HepG2 (cell line): Measurements from ENCODE around the gene BBS4. TPM values are rescaled to one million over a fixed set of nuclear protein-coding genes. Genes with fewer than 3 reads are reported as not detected.

Experiments
- ATF5 ChIP-seq: sonication (generic); formaldehyde crosslinking; IDR thresholded peaks from 2 replicates; pipeline ENCODE4 v1.4.0; 2020; ENCODE audit warnings: mild to moderate bottlenecking, low read depth, missing genetic modification reagents
- ATRX ChIP-seq: sonication (generic); formaldehyde crosslinking; IDR thresholded peaks from 2 replicates; pipeline ENCODE4 v1.4.0; 2020; ENCODE audit warnings: missing genetic modification reagents, borderline replicate concordance
- EHMT2 ChIP-seq: fragments of 200-600 bp; sonication (generic); IDR thresholded peaks from 2 replicates; pipeline ENCODE4 v1.7.0; 2017; ENCODE audit warnings: antibody characterized with exemption, low read depth, low read length, borderline replicate concordance
- JUNB ChIP-seq: sonication (generic); formaldehyde crosslinking; IDR thresholded peaks from 2 replicates; pipeline ENCODE4 v1.8.0; 2022; ENCODE audit warnings: missing genetic modification reagents, mild to moderate bottlenecking, borderline replicate concordance
- KLF13 ChIP-seq: sonication (generic); formaldehyde crosslinking; IDR thresholded peaks from 2 replicates; pipeline ENCODE4 v1.4.0; 2020; ENCODE audit warnings: mild to moderate bottlenecking, missing genetic modification reagents
- MNT ChIP-seq: fragments of 450-650 bp; IDR thresholded peaks from 2 replicates; pipeline ENCODE4 v1.6.1; 2016
- MYPOP ChIP-seq: sonication (generic); formaldehyde crosslinking; IDR thresholded peaks from 2 replicates; pipeline ENCODE4 v1.8.1; 2023; ENCODE audit warnings: mild to moderate bottlenecking, moderate library complexity, missing genetic modification reagents
- SPEN ChIP-seq: sonication (generic); formaldehyde crosslinking; IDR thresholded peaks from 2 replicates; pipeline ENCODE4 v1.5.1; 2020; ENCODE audit warnings: low read depth, mild to moderate bottlenecking, missing genetic modification reagents
- TRIM24 ChIP-seq: sonication (generic); formaldehyde crosslinking; IDR thresholded peaks from 2 replicates; pipeline ENCODE4 v1.8.0; 2022; ENCODE audit warnings: mild to moderate bottlenecking, missing genetic modification reagents
- ZNF362 ChIP-seq: sonication (generic); formaldehyde crosslinking; IDR thresholded peaks from 2 replicates; pipeline ENCODE4 v1.4.0; 2020; ENCODE audit warnings: missing genetic modification reagents, mild to moderate bottlenecking, borderline replicate concordance
- ZNF510 ChIP-seq: sonication (generic); formaldehyde crosslinking; IDR thresholded peaks from 2 replicates; pipeline ENCODE4 v1.4.0; 2020; ENCODE audit warnings: low read depth, mild to moderate bottlenecking, missing genetic modification reagents
- ZNF530 ChIP-seq: sonication (generic); formaldehyde crosslinking; IDR thresholded peaks from 2 replicates; pipeline ENCODE4 v1.5.0; 2020; ENCODE audit warnings: low read depth, mild to moderate bottlenecking, missing genetic modification reagents
- ZNF564 ChIP-seq: sonication (generic); formaldehyde crosslinking; IDR thresholded peaks from 2 replicates; pipeline ENCODE4 v1.8.1; 2023; ENCODE audit warnings: mild to moderate bottlenecking, missing genetic modification reagents
- ZNF724P ChIP-seq: sonication (generic); formaldehyde crosslinking; IDR thresholded peaks from 2 replicates; pipeline ENCODE4 v1.8.0; 2022; ENCODE audit warnings: missing genetic modification reagents, borderline replicate concordance
- ZNF766 ChIP-seq: sonication (generic); formaldehyde crosslinking; IDR thresholded peaks from 2 replicates; pipeline ENCODE4 v1.5.0; 2020; ENCODE audit warnings: missing genetic modification reagents, borderline replicate concordance
- ZNF780A ChIP-seq: sonication (generic); formaldehyde crosslinking; IDR thresholded peaks from 2 replicates; pipeline ENCODE4 v1.8.0; 2022; ENCODE audit warnings: mild to moderate bottlenecking, missing genetic modification reagents, moderate library complexity
- polyA plus RNA-seq, 8 experiments: library from polyadenylated mRNA; depleted of rRNA in 3 of 8; stranded (reverse) in 7 of 8; unstranded in 1 of 8; fragments of >200 nt; fragmentation: Illumina TruSeq in 4 of 8; extraction: Trizol in 4 of 8; gene quantifications; 2 replicates each; pipeline versions ENCODE4 v1.2.1 to v1.2.3, GENCODE V29; 2011 to 2016; ENCODE audit warnings: low read depth in 4 of 8, missing spikeins in 1 of 8, mixed read lengths in 1 of 8; ENCODE audit not compliant: insufficient read depth in 1 of 8
- total RNA-seq, 5 experiments: library from RNA; depleted of rRNA; stranded (reverse); fragments of >200 nt; fragmentation: Illumina TruSeq; extraction: Trizol; gene quantifications; 2 replicates each; pipeline ENCODE4 v1.2.3, GENCODE V29; 2016; ENCODE audit warnings: low read depth in 1 of 5
- TF ChIP-seq, protein P1 (sequence below): IDR thresholded peaks from 2 replicates; pipeline ENCODE4 v1.6.1; 2016; ENCODE audit warnings: missing genetic modification reagents, missing compliant biosample characterization
- TF ChIP-seq, protein P2 (sequence below): sonication (generic); formaldehyde crosslinking; IDR thresholded peaks from 2 replicates; pipeline ENCODE4 v1.5.0; 2020; ENCODE audit warnings: missing genetic modification reagents

Gene BBS4
- total and polyA plus RNA-seq, 2 of the 13 experiments (the other 11 are each of a cell fraction or from before 2014, with no cell fraction given), result 16.0 to 21.3 TPM

GRCh38 chr15:72685925-72686794, at the start of gene BBS4, which contains the start of gene HIGD2B (continued):
- TF ChIP-seq MNT (no peak), SPEN (CRISPR knock-in tag) (peak; percentile 65; the same call in 1 of the 2 replicates), ZNF564 (CRISPR knock-in tag) (no peak), ATF5 (CRISPR knock-in tag) (no peak), EHMT2 (no peak), ZNF780A (no peak), ZNF766 (0 out of 2 replicates have a peak, but pooled peaks have one; percentile 8), TRIM24 (CRISPR knock-in tag) (no peak), KLF13 (CRISPR knock-in tag) (no peak), MYPOP (CRISPR knock-in tag) (peak; percentile 51; the same call in 1 of the 2 replicates), ZNF530 (CRISPR knock-in tag) (no peak), ZNF510 (CRISPR knock-in tag) (no peak), ZNF724P (peak; percentile 43; the same call in 1 of the 2 replicates), ZNF362 (peak; percentile 42; the same call in 1 of the 2 replicates), JUNB (CRISPR knock-in tag) (no peak), ATRX (CRISPR knock-in tag) (no peak)
- TF ChIP-seq, protein P1, sequence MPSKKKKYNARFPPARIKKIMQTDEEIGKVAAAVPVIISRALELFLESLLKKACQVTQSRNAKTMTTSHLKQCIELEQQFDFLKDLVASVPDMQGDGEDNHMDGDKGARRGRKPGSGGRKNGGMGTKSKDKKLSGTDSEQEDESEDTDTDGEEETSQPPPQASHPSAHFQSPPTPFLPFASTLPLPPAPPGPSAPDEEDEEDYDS (CRISPR knock-in tag), result peak; percentile 87
- TF ChIP-seq, protein P2, sequence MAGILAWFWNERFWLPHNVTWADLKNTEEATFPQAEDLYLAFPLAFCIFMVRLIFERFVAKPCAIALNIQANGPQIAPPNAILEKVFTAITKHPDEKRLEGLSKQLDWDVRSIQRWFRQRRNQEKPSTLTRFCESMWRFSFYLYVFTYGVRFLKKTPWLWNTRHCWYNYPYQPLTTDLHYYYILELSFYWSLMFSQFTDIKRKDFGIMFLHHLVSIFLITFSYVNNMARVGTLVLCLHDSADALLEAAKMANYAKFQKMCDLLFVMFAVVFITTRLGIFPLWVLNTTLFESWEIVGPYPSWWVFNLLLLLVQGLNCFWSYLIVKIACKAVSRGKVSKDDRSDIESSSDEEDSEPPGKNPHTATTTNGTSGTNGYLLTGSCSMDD (CRISPR knock-in tag), result no peak
- TF ChIP-seq, all 625 proteins: peak for 192
